Mesendoderm (in vitro differentiated cells): ENCODE measurements around the gene MBNL3.
A peak's percentile ranks its signal among the peaks of the same experiment; 100 is the strongest.

Experiments
- DNase-seq: peaks from one replicate; pipeline ENCODE4 v3.0.0; 2013
- H2AK5ac ChIP-seq: 2 replicates; pipeline ENCODE4 v1.6.1; 2013; ENCODE audit warnings: low read length, inconsistent platforms
- H2BK120ac ChIP-seq: 2 replicates; pipeline ENCODE4 v1.6.1; 2013; ENCODE audit warnings: low read depth, mild to moderate bottlenecking, low read length, moderate library complexity, mixed read lengths
- H2BK15ac ChIP-seq: replicated peaks from 2 replicates; pipeline ENCODE4 v1.6.1; 2013; ENCODE audit warnings: low read depth, mild to moderate bottlenecking, moderate library complexity
- H2BK5ac ChIP-seq: 2 replicates; pipeline ENCODE4 v1.6.1; 2013; ENCODE audit warnings: low read length, inconsistent platforms
- H3K18ac ChIP-seq: 2 replicates; pipeline ENCODE4 v1.6.1; 2013; ENCODE audit warnings: mild to moderate bottlenecking, low read length, mixed read lengths
- H3K23ac ChIP-seq: one replicate; pipeline ENCODE4 v1.6.1; 2013; ENCODE audit warnings: low read length
- H3K27ac ChIP-seq: 2 replicates; pipeline ENCODE4 v1.5.1; 2013; ENCODE audit warnings: low read depth, mild to moderate bottlenecking, inconsistent platforms, low read length, moderate library complexity
- H3K27me3 ChIP-seq: 2 replicates; pipeline ENCODE4 v1.6.1; 2013; ENCODE audit warnings: low read length, control low read depth, mild to moderate bottlenecking, inconsistent platforms; ENCODE audit not compliant: insufficient read depth, poor library complexity
- H3K36me3 ChIP-seq: 2 replicates; pipeline ENCODE4 v1.6.1; 2013; ENCODE audit warnings: low read length, inconsistent platforms; ENCODE audit not compliant: control insufficient read depth, insufficient read depth
- H3K4ac ChIP-seq: one replicate; pipeline ENCODE4 v1.6.1; 2013; ENCODE audit warnings: low read depth, mild to moderate bottlenecking, low read length, moderate library complexity
- H3K4me1 ChIP-seq: 2 replicates; pipeline ENCODE4 v1.6.1; 2013; ENCODE audit warnings: low read depth, low read length, inconsistent platforms; ENCODE audit not compliant: control insufficient read depth
- H3K4me2 ChIP-seq: 2 replicates; pipeline ENCODE4 v1.6.1; 2013; ENCODE audit warnings: low read length
- H3K4me3 ChIP-seq: 2 replicates; pipeline ENCODE4 v1.5.1; 2013; ENCODE audit warnings: mild to moderate bottlenecking, low read length
- H3K56ac ChIP-seq: one replicate; pipeline ENCODE4 v1.6.1; 2013; ENCODE audit warnings: low read length
- H3K79me1 ChIP-seq: 2 replicates; pipeline ENCODE4 v1.6.1; 2013; ENCODE audit warnings: low read length, inconsistent platforms
- H3K79me2 ChIP-seq: 2 replicates; pipeline ENCODE4 v1.6.1; 2013; ENCODE audit warnings: mild to moderate bottlenecking, low read length; ENCODE audit not compliant: control insufficient read depth, insufficient read depth
- H3K9ac ChIP-seq: 2 replicates; pipeline ENCODE4 v1.6.1; 2013; ENCODE audit warnings: low read length, inconsistent platforms
- H4K5ac ChIP-seq: one replicate; pipeline ENCODE4 v1.6.1; 2013; ENCODE audit warnings: low read length
- H4K8ac ChIP-seq: one replicate; pipeline ENCODE4 v1.6.1; 2013; ENCODE audit warnings: low read depth, mild to moderate bottlenecking, control low read depth, low read length, moderate library complexity
- WGBS: extraction: QIAGEN DNeasy Blood & Tissue Kit; methylation state at CpG from one replicate; pipeline ENCODE4 v1.1.7; 2013; ENCODE audit warnings: low lambda C conversion rate, missing lambda C conversion rate; ENCODE audit not compliant: insufficient coverage; ENCODE audit errors: extremely low coverage; 5-methylcytosine and 5-hydroxymethylcytosine counted together

MBNL3 gene

DNA sequence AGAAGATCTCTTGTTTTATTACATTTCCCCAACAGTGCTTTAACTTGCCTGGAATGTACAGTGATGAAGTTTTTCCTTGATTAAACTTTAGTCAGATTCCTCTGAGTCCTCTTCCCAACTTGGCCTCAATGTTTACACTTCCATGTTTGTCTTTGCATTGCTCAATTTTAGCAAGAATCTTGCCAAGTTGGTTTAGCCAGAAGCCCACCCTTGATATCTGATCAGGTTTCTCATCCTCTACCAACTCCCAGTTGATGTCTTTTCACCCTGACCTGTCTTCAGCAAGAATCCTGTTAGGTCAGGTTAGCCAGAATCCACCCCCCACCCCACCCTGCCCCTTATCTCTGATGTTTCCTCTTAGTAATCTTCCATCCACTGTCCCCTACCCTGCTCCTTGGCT lies 120.9 kb downstream of the MBNL3 start:
- Histone ChIP-seq H4K8ac (no peak overlapping the region), H3K4me3 (no peak overlapping the region), H3K79me1 (no peaks in the 10 kb centered on the region), H2BK15ac (no peak overlapping the region), H3K4ac (no peak overlapping the region), H2AK5ac (no peak overlapping the region), H3K9ac (no peak overlapping the region), H2BK120ac (no peak overlapping the region), H3K27ac (no peak overlapping the region), H3K27me3 (no peaks in the 10 kb centered on the region), H3K18ac (no peak overlapping the region), H3K36me3 (no peaks in the 10 kb centered on the region), H4K5ac (no peak overlapping the region), H3K79me2 (no peaks in the 10 kb centered on the region), H2BK5ac (no peak overlapping the region), H3K56ac (no peak overlapping the region), H3K23ac (no peak overlapping the region), H3K4me2 (no peak overlapping the region), H3K4me1 (no peaks in the 10 kb centered on the region)
- peak; percentile 2 for DNase-seq

DNA sequence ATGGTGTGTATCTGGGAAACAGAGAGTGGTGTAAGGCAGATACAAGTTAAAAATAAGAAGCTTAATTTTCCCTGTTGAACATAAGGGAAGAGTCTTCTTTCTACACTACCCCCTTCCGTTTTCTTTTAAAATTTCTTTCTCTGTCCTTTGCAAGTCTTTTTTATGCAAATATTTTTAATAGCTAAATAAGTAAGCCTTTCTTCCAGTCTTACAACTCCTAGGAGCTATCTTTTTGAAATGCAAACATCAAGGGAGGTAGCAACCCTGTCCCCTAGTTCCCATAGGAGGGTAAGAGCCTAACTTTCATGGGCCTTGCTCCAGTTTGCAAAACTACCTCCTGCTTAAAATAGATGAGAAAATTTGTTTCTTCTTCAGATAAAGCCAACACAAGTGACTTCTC lies 121.5 kb downstream of the MBNL3 start:
- Histone ChIP-seq H3K9ac (no peak overlapping the region), H2BK120ac (no peak overlapping the region), H3K18ac (no peak overlapping the region), H4K8ac (no peak overlapping the region), H3K79me1 (no peaks in the 10 kb centered on the region), H3K27me3 (no peaks in the 10 kb centered on the region), H2BK15ac (no peak overlapping the region), H3K79me2 (no peaks in the 10 kb centered on the region), H3K4me3 (no peak overlapping the region), H3K36me3 (no peaks in the 10 kb centered on the region), H3K23ac (no peak overlapping the region), H2AK5ac (no peak overlapping the region), H3K56ac (no peak overlapping the region), H2BK5ac (no peak overlapping the region), H3K4me2 (no peak overlapping the region), H3K27ac (no peak overlapping the region), H3K4me1 (no peaks in the 10 kb centered on the region), H3K4ac (no peak overlapping the region), H4K5ac (no peak overlapping the region)
- WGBS: no CpG with 5 or more reads among the region's 1 CpG
- DNase-seq: no peak

DNA sequence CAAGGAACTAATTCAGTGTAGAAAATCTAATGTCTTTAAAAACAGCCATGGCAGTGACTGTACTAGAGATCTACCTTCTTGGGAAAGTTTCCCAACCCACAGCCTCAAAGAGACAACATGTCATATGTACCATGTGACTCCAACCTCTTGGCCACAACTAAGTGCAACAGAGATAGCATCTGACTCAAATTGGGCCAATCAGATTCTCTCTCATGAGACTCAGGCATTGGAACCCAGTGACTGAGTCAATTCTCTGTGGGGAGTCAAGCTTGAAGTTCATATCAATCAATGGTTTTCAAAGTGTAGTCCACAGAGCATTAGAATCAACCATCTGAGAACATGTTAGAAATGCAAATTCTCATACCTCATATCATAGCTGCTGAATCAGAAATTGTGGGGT lies 123.3 kb downstream of the MBNL3 start:
- Histone ChIP-seq H2AK5ac (no peak overlapping the region), H3K36me3 (no peaks in the 10 kb centered on the region), H3K79me2 (no peaks in the 10 kb centered on the region), H3K4me3 (no peak overlapping the region), H3K56ac (no peak overlapping the region), H3K4me1 (no peaks in the 10 kb centered on the region), H2BK5ac (no peak overlapping the region), H3K4ac (no peak overlapping the region), H3K9ac (no peak overlapping the region), H4K5ac (no peak overlapping the region), H2BK120ac (no peak overlapping the region), H3K27ac (no peak overlapping the region), H3K18ac (no peak overlapping the region), H4K8ac (no peak overlapping the region), H3K4me2 (no peak overlapping the region), H3K79me1 (no peaks in the 10 kb centered on the region), H2BK15ac (no peak overlapping the region), H3K23ac (no peak overlapping the region), H3K27me3 (no peaks in the 10 kb centered on the region)
- DNase-seq: no peak

DNA sequence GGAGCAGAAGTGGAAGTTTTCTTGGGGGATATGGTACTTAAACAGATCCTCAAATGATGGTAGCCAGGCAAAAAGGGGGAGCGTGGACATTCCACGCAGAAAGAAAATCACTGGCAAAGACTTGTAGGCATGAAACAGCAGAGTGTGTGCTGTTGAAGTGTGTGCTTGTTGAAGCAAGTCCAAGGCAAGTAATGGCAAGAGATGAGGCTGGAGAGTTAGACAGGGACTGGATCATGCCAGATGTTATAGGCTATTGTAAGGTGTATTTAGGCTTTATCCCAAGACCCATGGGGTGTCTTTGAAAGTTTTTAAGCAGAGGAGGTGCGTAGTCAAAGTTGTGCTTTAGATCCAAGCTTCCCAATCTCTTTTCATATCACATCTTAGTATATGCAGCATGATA lies 124.5 kb downstream of the MBNL3 start:
- H3K27me3 ChIP-seq: no peaks in the 10 kb centered on the region
- H3K79me2 ChIP-seq: no peaks in the 10 kb centered on the region
- H2AK5ac ChIP-seq: no peak overlapping the region
- DNase-seq: no peak
- H3K56ac ChIP-seq: no peak overlapping the region
- H3K23ac ChIP-seq: no peak overlapping the region
- H3K4me3 ChIP-seq: no peak overlapping the region
- H3K4ac ChIP-seq: no peak overlapping the region
- H3K4me2 ChIP-seq: no peak overlapping the region
- no CpG with 5 or more reads among the region's 3 CpGs for WGBS
- no peaks in the 10 kb centered on the region for H3K36me3 ChIP-seq
- H4K8ac ChIP-seq: no peak overlapping the region
- H2BK15ac ChIP-seq: no peak overlapping the region
- no peak overlapping the region for H2BK5ac ChIP-seq
- no peaks in the 10 kb centered on the region for H3K4me1 ChIP-seq
- no peak overlapping the region for H3K27ac ChIP-seq
- no peaks in the 10 kb centered on the region for H3K79me1 ChIP-seq
- no peak overlapping the region for H2BK120ac ChIP-seq
- no peak overlapping the region for H3K18ac ChIP-seq
- no peak overlapping the region for H3K9ac ChIP-seq
- H4K5ac ChIP-seq: no peak overlapping the region

DNA sequence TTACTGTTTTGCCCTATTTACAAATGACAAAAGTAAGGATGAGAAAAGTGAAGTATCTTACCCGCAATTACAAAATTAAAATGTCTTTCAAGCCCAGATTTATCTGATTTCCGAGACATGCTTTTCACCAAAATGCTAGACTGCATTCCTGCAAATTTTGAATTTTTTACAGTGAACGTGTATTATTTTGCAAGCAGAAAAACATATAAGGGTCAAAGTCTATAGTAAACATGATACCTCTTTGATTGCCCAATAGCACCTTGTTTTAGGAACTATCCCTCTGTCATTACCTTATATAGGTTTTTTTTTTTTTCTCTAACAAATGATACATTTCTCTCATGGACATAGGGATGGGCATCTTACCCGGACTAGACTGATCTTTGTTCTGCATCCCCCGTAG lies 135.4 kb downstream of the MBNL3 start:
- Histone ChIP-seq H3K4me1 (no peaks in the 10 kb centered on the region), H3K79me2 (no peaks in the 10 kb centered on the region), H2BK15ac (no peak overlapping the region), H2BK5ac (no peak overlapping the region), H3K4me2 (no peak overlapping the region), H3K27ac (no peak overlapping the region), H3K27me3 (no peaks in the 10 kb centered on the region), H2BK120ac (no peak overlapping the region), H3K56ac (no peak overlapping the region), H3K36me3 (no peaks in the 10 kb centered on the region), H4K8ac (no peak overlapping the region), H3K9ac (no peak overlapping the region), H3K79me1 (no peaks in the 10 kb centered on the region), H3K18ac (no peak overlapping the region), H2AK5ac (no peak overlapping the region), H3K23ac (no peak overlapping the region), H3K4me3 (no peak overlapping the region), H3K4ac (no peak overlapping the region), H4K5ac (no peak overlapping the region)
- DNase-seq: no peak
- no CpG with 5 or more reads among the region's 5 CpGs for WGBS

DNA sequence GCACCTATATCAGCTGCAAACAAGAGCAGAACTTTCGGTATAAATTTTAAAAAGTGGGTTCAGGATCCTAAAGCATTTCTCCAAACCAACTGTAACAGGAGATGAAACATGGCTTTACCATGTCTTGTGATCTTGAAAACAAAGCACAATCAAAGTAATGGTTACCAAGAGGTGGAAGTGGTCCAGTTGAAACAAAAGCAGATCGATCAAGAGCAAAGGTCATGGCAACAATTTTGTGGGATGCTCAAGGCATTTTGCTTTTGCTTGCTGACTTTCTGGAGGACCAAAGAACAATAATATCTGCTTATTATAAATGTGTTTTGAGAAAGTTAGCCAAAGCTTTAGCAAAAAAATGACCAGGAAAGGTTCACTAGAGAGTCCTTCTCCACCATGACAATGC lies 152.7 kb downstream of the MBNL3 start:
- no peak overlapping the region for H3K27ac ChIP-seq
- H3K4me3 ChIP-seq: no peak overlapping the region
- no peak overlapping the region for H3K56ac ChIP-seq
- WGBS: no CpG with 5 or more reads among the region's 2 CpGs
- H3K9ac ChIP-seq: no peak overlapping the region
- H2BK120ac ChIP-seq: no peak overlapping the region
- H3K4ac ChIP-seq: no peak overlapping the region
- no peak overlapping the region for H2AK5ac ChIP-seq
- H2BK5ac ChIP-seq: no peak overlapping the region
- no peak overlapping the region for H4K5ac ChIP-seq
- no peak overlapping the region for H4K8ac ChIP-seq
- no peaks in the 10 kb centered on the region for H3K36me3 ChIP-seq
- no peaks in the 10 kb centered on the region for H3K27me3 ChIP-seq
- no peak overlapping the region for H3K4me2 ChIP-seq
- no peaks in the 10 kb centered on the region for H3K4me1 ChIP-seq
- H3K79me2 ChIP-seq: no peaks in the 10 kb centered on the region
- DNase-seq: no peak
- no peak overlapping the region for H2BK15ac ChIP-seq
- H3K79me1 ChIP-seq: no peaks in the 10 kb centered on the region
- no peak overlapping the region for H3K23ac ChIP-seq
- no peak overlapping the region for H3K18ac ChIP-seq
